Gastroesophageal sphincter (tissue), 3 donors: Measurements from ENCODE around the gene DNAJC25.
"Not testable (repeated sequence)": the region's sequence is repeated elsewhere in the genome, so short reads cannot be mapped to it uniquely, and the experiment has no call there.

Source experiments
- CTCF ChIP-seq, 4 experiments: fragments of 200-600 bp in 2 of 4; fragments of 450-650 bp in 2 of 4; sonication (generic) in 1 of 4; IDR thresholded peaks; one replicate each; pipeline ENCODE4 v1.5.1; 2017 to 2019; ENCODE audit warnings: antibody characterized with exemption in 4 of 4, mild to moderate bottlenecking in 2 of 4, moderate library complexity in 2 of 4
- EP300 ChIP-seq: sonication (generic); formaldehyde crosslinking; IDR thresholded peaks from one replicate; pipeline ENCODE4 v1.6.1; 2017; ENCODE audit warnings: antibody characterized with exemption, mild to moderate bottlenecking
- POLR2A ChIP-seq, 2 donors: fragments of 450-650 bp; IDR thresholded peaks; one replicate each; pipeline ENCODE4 v1.6.1; 2017; ENCODE audit warnings: antibody characterized with exemption in 2 of 2, mild to moderate bottlenecking in 2 of 2, moderate library complexity in 1 of 2
- POLR2AphosphoS5 ChIP-seq: sonication (generic); formaldehyde crosslinking; IDR thresholded peaks from one replicate; pipeline ENCODE4 v1.6.1; 2017; ENCODE audit warnings: antibody characterized with exemption

GRCh38 chr9:111668601-111669000 is 37.5 kb downstream of the DNAJC25 start:
- TF ChIP-seq CTCF (IDR thresholded peaks at IDR 0.05); EP300; POLR2AphosphoS5; POLR2A (IDR thresholded peaks at IDR 0.05): not testable (repeated sequence)
